Keratinocyte (primary cell): ENCODE results near the gene AJAP1. TPM values are rescaled to one million over a fixed set of nuclear protein-coding genes. Genes with fewer than 3 reads are reported as not detected.

Experiments
- DNase-seq: peaks from one replicate; pipeline ENCODE4 v3.0.0-alpha.2; 2011; ENCODE audit warnings: low read depth, missing footprints, low spot score
- FAIRE-seq: peaks from 2 replicates; lab custom pipeline; 2011; peaks lifted over from hg19 to GRCh38; lab: Jason Lieb, UNC
- H2AFZ ChIP-seq: 2 replicates; pipeline ENCODE4 v1.6.0; 2012; ENCODE audit warnings: low read length, control low read depth, inconsistent platforms; ENCODE audit not compliant: control insufficient read depth
- H3K27ac ChIP-seq: 2 replicates; pipeline ENCODE4 v1.5.1; 2011; ENCODE audit warnings: low read length; ENCODE audit not compliant: control insufficient read depth, insufficient read depth
- H3K27me3 ChIP-seq: 3 replicates; pipeline ENCODE4 v1.6.0; 2011; ENCODE audit warnings: low read length; ENCODE audit not compliant: control insufficient read depth, insufficient read depth; ENCODE audit errors: extremely low read depth
- H3K36me3 ChIP-seq, 2 experiments: 2 replicates in 1 of 2; 3 replicates in 1 of 2; pipeline ENCODE4 v1.5.1; 2011; ENCODE audit warnings: low read length in 2 of 2, mild to moderate bottlenecking in 1 of 2; ENCODE audit not compliant: control insufficient read depth in 2 of 2, insufficient read depth in 2 of 2; ENCODE audit errors: extremely low read depth in 1 of 2
- H3K4me1 ChIP-seq: 3 replicates; pipeline ENCODE4 v1.5.1; 2011; ENCODE audit warnings: low read length; ENCODE audit not compliant: control insufficient read depth, insufficient read depth; ENCODE audit errors: extremely low read depth
- H3K4me2 ChIP-seq: 3 replicates; pipeline ENCODE4 v1.6.0; 2011; ENCODE audit warnings: low read depth, low read length; ENCODE audit not compliant: control insufficient read depth, insufficient read depth; ENCODE audit errors: extremely low read depth
- H3K4me3 ChIP-seq, 3 experiments: fragments of 200-600 bp in 1 of 3; sonication (generic) in 1 of 3; 2 replicates in 2 of 3; 3 replicates in 1 of 3; pipeline ENCODE4 v1.5.1; 2011 to 2016; ENCODE audit warnings: low read length in 3 of 3, mild to moderate bottlenecking in 3 of 3, control low read depth in 2 of 3, inconsistent platforms in 1 of 3, low read depth in 1 of 3, mixed read lengths in 1 of 3, mixed run types in 1 of 3, moderate library complexity in 1 of 3; ENCODE audit not compliant: control insufficient read depth in 2 of 3, insufficient read depth in 2 of 3; ENCODE audit errors: extremely low read depth in 1 of 3
- H3K79me2 ChIP-seq: 2 replicates; pipeline ENCODE4 v1.6.0; 2012; ENCODE audit warnings: low read length; ENCODE audit not compliant: control insufficient read depth, insufficient read depth
- H3K9ac ChIP-seq: 3 replicates; pipeline ENCODE4 v1.6.0; 2011; ENCODE audit warnings: low read length; ENCODE audit not compliant: control insufficient read depth, insufficient read depth; ENCODE audit errors: extremely low read depth
- H3K9me1 ChIP-seq: 3 replicates; pipeline ENCODE4 v1.6.0; 2011; ENCODE audit warnings: low read length; ENCODE audit not compliant: control insufficient read depth, insufficient read depth; ENCODE audit errors: extremely low read depth
- H3K9me3 ChIP-seq: 2 replicates; pipeline ENCODE4 v1.5.1; 2012; ENCODE audit warnings: low read depth, low read length; ENCODE audit not compliant: control insufficient read depth
- H4K20me1 ChIP-seq: 3 replicates; pipeline ENCODE4 v1.6.0; 2011; ENCODE audit warnings: low read length; ENCODE audit not compliant: control insufficient read depth, insufficient read depth; ENCODE audit errors: extremely low read depth
- EZH2 ChIP-seq: IDR thresholded peaks from one replicate; pipeline ENCODE4 v1.6.1; 2012; ENCODE audit warnings: inconsistent platforms, mild to moderate bottlenecking, low read length, moderate library complexity
- dilution Hi-C: fragments of 300-500 bp; cut with MboI; formaldehyde crosslinking; loops from one replicate; pipeline ENCODE4 v1.7.0; 2020; ENCODE audit warnings: low sequenced_read_pairs; ENCODE audit not compliant: extremely low pct_ligation_motif_present
- polyA plus RNA-seq, 5 experiments: library from polyadenylated mRNA; depleted of rRNA in 3 of 5; stranded (reverse) in 3 of 5; stranded (forward) in 1 of 5; unstranded in 1 of 5; fragments of >200 nt; gene quantifications; 1 replicate in 1 of 5; 2 replicates in 3 of 5; 3 replicates in 1 of 5; pipeline versions ENCODE4 v1.2.1 to v1.2.3, GENCODE V29; 2011 to 2012; ENCODE audit warnings: missing spikeins in 2 of 5, low read depth in 1 of 5, low replicate concordance in 1 of 5
- TF ChIP-seq, protein P1 (sequence below), 3 experiments: IDR thresholded peaks in 1 of 3; conservative IDR thresholded peaks in 1 of 3; optimal IDR thresholded peaks in 1 of 3; 2 replicates in 2 of 3; 3 replicates in 1 of 3; pipeline versions ENCODE3 to v1.5.1; 2011; ENCODE audit warnings: low read length in 3 of 3, mild to moderate bottlenecking in 3 of 3, moderate library complexity in 2 of 3, control low read depth in 1 of 3, inconsistent platforms in 1 of 3; ENCODE audit not compliant: insufficient read depth in 2 of 3; ENCODE audit errors: extremely low read depth in 1 of 3

The AJAP1 gene
- polyA plus RNA-seq, 1 donor (not counting 4 experiments of a cell fraction or from before 2014, with no cell fraction given) = 2.2 TPM

DNA sequence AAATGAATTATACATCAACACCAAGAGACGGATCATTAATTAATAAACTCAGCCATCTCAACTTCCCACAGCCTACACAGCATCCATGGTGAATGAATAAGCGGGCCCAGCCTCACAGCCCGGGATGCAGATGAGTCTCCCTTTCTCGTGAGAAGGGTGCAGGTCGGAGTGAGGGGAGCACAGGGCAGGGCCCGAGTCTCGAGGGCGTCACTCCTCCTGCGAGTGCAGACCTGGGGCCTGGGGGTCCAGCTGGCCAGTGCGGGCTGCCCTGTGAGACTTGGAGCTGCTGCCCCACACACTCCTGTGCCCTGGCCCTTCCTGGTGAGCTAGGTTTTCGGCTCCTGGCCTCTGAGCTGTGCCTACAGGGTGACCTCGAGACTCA, 74.7 kb downstream of the AJAP1 start:
- Histone ChIP-seq H3K9ac (no peak overlapping the region), H3K9me3 (no peaks in the 10 kb centered on the region), H2AFZ (no peak overlapping the region), H3K4me2 (no peak overlapping the region), H3K79me2 (no peaks in the 10 kb centered on the region), H4K20me1 (no peaks in the 10 kb centered on the region), H3K9me1 (no peaks in the 10 kb centered on the region), H3K27ac (no peak overlapping the region), H3K4me1 (no peaks in the 10 kb centered on the region), H3K4me3 (no peak overlapping the region), H3K36me3 (peaks cover 0 to 4% of the 10 kb centered on the region in 2 experiments), H3K27me3 (no peaks in the 10 kb centered on the region)
- DNase-seq (no peak), FAIRE-seq (no peak)
- no peak for TF ChIP-seq EZH2
- TF ChIP-seq, protein P1, sequence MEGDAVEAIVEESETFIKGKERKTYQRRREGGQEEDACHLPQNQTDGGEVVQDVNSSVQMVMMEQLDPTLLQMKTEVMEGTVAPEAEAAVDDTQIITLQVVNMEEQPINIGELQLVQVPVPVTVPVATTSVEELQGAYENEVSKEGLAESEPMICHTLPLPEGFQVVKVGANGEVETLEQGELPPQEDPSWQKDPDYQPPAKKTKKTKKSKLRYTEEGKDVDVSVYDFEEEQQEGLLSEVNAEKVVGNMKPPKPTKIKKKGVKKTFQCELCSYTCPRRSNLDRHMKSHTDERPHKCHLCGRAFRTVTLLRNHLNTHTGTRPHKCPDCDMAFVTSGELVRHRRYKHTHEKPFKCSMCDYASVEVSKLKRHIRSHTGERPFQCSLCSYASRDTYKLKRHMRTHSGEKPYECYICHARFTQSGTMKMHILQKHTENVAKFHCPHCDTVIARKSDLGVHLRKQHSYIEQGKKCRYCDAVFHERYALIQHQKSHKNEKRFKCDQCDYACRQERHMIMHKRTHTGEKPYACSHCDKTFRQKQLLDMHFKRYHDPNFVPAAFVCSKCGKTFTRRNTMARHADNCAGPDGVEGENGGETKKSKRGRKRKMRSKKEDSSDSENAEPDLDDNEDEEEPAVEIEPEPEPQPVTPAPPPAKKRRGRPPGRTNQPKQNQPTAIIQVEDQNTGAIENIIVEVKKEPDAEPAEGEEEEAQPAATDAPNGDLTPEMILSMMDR (optimal IDR thresholded peaks at IDR 0.05 in 1 of 3, IDR thresholded peaks at IDR 0.05 in 1 of 3, conservative IDR thresholded peaks at IDR 0.05 in 1 of 3; ENCODE audit: extremely low read depth in 1 of 3, insufficient read depth in 2 of 3, low read length in 3 of 3) = no peak
- dilution Hi-C loops = no loop called here

DNA sequence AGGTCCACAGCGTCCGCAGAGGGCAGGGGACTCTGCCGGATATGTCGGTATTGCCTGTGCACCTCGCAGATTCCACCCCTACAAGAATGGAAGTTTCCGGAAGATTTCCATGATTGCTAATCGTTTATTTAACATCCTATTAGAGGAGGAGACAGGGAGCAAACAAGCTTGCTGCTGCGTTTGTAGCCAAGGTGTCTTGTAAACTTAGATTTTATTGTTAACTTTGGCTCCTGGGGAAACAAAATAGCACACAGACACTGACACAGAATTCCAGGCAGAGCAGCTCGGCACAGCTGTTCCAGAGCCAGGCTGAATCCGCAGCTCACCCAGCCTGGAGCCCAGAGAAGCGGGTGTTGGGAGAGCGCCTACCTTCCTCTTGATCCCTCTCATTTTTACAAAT, 75.7 kb downstream of the AJAP1 start:
- Histone ChIP-seq H3K4me1 (no peaks in the 10 kb centered on the region), H3K9me3 (no peaks in the 10 kb centered on the region), H3K4me3 (no peak overlapping the region), H3K36me3 (peaks cover 0 to 6% of the 10 kb centered on the region in 2 experiments), H3K79me2 (no peaks in the 10 kb centered on the region), H3K9me1 (no peaks in the 10 kb centered on the region), H3K27me3 (no peaks in the 10 kb centered on the region), H4K20me1 (no peaks in the 10 kb centered on the region), H3K27ac (no peak overlapping the region), H2AFZ (no peak overlapping the region), H3K9ac (no peak overlapping the region), H3K4me2 (no peak overlapping the region)
- dilution Hi-C loops = no loop called here
- no peak for DNase-seq
- TF ChIP-seq EZH2 = no peak
- TF ChIP-seq, protein P1 (optimal IDR thresholded peaks at IDR 0.05 in 1 of 3, IDR thresholded peaks at IDR 0.05 in 1 of 3, conservative IDR thresholded peaks at IDR 0.05 in 1 of 3; ENCODE audit: extremely low read depth in 1 of 3, insufficient read depth in 2 of 3, low read length in 3 of 3) = no peak
- FAIRE-seq = no peak
